IPS-18c (cell line): ENCODE data around the gene MEF2C.

Experiments used
- H3K4me3 ChIP-seq: 2 replicates; pipeline ENCODE4 v1.7.0; 2013; ENCODE audit warnings: low read depth, mild to moderate bottlenecking, low read length, moderate library complexity; ENCODE audit not compliant: insufficient read depth
- H3K9me3 ChIP-seq: one replicate; pipeline ENCODE4 v1.6.1; 2013; ENCODE audit warnings: mild to moderate bottlenecking, low read length, moderate library complexity; ENCODE audit not compliant: control insufficient read depth, insufficient read depth

MEF2C gene

DNA sequence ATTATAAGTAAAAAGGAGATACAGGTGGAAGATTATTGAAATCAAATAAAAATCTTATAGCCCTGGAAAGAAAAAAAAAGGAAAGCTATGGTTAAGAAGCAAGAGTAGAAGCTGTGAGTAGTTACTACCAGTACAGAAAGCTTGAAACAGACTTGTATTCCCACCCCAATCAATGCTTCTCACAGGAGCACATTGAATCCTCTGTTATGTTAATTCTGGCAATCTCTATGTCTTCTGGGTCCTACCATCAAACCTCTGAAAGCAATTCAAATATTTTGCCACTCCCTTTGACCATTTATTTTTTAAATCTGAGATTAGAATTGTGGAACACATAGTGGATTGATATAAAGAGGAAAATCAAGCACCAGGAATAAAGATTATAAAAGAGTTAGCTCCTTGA lies 186.5 kb downstream of the MEF2C start:
- H3K9me3 ChIP-seq: peaks cover under 1% of the 10 kb centered on the region
- no peak overlapping the region for H3K4me3 ChIP-seq

DNA sequence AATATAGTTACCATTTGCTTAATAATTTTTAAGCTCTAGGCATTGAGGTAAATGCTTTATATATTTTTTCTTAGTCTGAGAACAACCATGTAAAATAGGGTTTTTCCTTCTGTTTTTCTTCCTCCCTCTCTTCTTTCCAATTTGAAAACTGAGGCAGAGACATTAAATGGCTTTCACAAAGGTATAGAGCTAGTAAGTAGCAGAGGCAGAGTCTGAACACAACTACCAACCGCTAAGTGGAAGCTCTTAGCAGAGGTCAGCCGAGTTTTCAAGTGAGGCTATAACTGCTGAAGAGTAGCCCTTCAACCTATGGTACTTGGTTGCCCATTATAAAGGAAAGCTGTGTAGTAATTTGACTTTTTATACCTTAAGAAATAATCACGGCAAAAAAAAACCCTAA lies 187.1 kb downstream of the MEF2C start:
- no peaks in the 10 kb centered on the region for H3K9me3 ChIP-seq

DNA sequence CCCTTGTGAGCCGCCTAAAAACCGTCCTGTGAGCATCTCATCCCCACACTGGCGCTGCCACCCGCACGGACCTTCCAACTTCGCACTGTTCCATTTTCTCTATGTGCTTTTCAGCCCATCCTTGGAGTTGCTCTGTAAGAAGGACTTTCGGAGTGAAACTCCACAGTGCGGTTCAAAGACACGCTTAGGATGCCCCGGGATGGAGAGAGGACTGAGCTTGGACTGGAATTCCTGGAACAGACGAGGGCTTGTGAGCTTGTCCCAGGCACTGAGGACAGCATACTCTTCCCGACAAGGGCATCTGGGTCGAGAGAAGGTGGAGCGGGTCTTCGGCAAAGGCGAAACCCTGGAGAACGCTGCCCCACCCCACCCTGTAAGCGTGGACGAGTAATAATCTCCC lies 187.8 kb downstream of the MEF2C start:
- H3K4me3 ChIP-seq: no peak overlapping the region
- no peaks in the 10 kb centered on the region for H3K9me3 ChIP-seq

More for the DNA sequence above, 187.1 kb downstream of the MEF2C start:
- no peak overlapping the region for H3K4me3 ChIP-seq

DNA sequence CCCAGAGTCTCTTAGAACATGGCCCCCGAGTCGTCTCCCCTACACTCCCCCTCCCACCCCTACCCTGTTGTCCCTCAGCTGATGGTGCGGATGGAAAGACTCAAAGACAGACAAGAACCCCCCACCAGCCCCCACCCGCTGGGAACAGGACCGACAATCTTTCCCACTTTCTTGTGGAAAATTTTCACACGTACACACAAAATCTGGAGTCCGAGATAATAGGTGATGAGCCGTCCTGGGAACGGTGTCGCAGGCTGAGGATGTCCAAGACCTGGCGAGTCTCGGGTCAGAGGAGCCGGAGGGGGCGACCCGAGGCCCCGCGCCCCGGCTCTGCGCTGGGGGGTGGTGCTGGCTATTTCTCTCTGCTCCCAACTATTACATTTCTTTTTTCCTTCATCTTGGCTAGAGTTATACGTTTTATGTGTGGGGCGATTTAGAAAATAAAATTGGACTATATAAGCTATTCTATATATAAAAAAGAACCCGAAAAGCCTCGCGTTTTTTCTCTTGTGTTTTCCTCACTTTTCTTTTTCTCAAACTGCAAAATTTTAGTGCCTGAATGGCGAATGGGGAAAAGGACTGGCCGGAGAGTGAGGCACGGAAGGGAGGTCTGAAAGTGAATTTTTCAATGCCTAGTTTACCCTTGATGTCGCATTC lies 188.8 kb downstream of the MEF2C start:
- H3K9me3 ChIP-seq: peaks cover 2% of the 10 kb centered on the region
- no peak overlapping the region; the same call in 1 of the 2 replicates for H3K4me3 ChIP-seq

DNA sequence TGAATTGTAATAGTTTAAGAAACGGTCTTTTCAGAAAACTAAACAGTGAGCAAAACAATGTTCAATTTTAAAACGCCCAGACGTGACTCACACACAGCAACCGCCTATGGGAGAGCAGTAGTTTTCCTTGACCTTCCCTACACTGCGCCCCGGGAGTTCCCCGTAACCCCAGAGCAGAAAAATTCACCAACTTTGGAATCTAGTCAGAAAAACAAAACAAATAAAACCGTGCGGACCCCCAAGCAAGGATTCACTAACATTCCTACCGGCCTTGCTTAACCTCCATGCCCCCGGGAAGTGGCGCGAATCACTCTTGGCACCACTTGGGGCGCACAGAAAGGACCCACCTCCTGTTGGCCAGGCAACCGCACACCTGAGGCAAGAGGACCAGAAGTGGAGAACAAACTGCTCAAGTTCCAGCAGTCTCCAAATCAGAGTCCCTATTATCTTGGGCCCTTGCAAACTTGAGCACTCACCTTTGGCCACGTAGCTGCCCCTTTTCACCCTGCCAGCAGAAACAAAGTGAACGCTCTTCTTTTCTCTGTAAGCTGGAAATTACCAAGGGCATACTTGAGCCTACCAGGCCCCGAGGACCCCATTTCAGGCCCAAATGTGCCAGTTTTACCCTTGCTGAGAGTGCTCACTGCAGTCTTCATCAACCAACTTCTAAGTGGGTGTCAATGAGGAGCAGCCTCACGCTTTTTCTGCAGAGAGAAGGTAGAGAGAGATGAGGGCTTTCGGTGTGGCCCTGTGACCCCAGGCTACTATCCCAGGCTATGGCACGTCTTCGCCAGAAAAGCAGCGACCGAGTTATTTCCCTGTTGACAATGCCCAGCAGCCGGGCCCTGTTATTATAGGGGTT lies 189.7 kb downstream of the MEF2C start:
- Histone ChIP-seq H3K9me3 (peaks cover 2% of the 10 kb centered on the region), H3K4me3 (peak overlapping the region; percentile 34; the same call in 1 of the 2 replicates)

DNA sequence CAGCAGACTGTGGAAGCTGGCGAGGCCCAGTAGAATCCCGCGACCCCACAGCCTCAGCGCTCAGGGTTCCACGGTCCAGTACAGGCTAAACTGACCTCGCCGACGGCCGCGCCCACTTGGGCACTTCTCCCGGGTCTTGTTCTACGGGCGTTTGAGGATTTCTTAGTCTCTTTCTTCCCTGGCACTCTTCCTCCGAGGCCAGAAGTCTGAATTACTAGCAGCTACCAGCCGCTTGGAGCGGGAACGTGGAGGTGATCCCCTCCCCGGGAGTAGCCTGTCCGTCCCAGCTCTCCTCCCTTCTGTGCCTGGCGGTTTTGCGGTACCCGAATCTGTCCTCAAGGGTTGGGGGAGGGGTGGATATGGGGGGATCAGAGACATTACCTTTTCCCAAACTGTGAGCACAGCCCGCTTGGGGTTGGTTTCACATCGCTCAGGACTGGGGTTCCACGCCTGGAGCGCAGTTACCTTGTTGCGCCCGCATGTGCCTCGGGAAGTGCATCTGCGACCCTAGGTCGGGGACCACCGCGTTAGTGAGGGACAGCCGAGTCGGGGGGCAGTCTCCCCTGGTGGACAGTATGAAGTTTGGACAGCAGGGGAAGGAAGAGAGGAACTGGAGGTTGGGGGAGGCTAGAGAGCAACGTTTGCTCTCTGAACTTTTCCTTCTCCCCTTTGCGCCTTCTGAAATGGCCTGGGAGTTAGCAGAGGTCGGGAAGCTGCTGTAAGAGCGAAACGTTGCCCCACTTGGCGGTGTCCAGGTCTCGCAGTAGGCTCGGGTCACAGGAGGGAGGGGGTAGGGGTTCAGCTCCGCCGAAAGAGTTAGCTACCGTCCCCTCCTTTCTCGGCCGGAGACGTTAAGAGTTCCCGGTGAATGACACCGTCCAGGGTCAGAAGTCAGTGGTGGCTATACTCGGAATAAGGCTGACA lies 190.8 kb downstream of the MEF2C start:
- Histone ChIP-seq H3K4me3 (peak overlapping the region; percentile 41), H3K9me3 (peaks cover 2% of the 10 kb centered on the region)

DNA sequence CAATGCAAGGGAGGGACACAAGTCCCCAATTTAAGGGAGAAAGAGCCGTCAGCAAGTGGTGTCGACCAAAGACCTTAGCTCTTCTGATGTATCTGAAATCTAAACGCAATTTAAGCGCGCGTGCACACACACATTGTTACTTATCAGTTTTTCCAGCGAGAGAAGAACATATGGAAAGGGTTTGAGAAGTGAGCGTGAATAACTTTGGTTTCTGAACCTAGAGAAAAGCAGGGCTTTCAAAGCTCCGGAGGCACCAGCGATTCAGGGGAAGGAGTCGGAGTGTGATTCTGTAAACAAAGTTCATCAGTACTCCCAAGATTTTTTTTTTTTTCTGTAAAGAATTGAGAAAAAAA lies 191.8 kb downstream of the MEF2C start:
- peaks cover 2% of the 10 kb centered on the region for H3K9me3 ChIP-seq
- no peak overlapping the region for H3K4me3 ChIP-seq

DNA sequence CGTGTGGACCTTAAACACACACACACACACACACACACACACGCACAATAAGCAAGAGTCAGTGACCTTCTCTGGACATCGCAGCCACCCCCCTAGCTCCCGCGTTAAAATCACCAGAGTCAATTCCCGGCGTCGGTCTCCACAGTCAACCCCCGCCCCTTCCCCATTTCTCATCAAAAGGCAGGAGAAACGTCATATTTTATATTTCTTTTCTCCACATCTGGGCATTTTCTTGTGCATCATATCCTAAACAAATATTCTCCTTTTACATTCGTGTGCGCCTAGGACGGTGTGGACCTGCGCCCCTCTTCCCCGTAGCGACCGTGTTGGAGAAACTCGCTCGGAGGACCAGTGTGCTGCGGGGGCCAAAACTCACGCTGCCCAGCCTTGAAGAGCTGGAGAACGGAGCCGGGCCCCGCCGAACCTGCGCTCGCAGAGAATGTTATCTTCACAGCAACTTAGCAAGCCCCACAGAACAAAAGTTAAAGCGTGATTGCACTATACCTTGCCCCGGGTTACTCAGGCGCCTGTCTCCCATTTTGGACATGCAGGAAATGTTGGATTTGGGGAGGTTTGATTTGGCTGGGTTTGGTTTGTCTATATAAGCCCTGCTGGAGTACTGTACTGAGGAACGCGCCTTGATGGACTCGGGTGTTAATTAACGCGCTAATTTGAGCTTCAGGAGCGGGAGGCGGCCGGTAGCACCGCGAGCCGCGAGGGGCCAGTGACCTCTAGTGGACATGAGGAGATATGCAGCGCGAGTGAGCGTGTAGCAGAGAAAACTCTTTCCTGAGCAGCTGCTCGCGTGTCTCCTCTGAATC lies 192.4 kb downstream of the MEF2C start:
- Histone ChIP-seq H3K9me3 (peaks cover 2% of the 10 kb centered on the region), H3K4me3 (peak overlapping the region; percentile 5; the same call in 1 of the 2 replicates)

DNA sequence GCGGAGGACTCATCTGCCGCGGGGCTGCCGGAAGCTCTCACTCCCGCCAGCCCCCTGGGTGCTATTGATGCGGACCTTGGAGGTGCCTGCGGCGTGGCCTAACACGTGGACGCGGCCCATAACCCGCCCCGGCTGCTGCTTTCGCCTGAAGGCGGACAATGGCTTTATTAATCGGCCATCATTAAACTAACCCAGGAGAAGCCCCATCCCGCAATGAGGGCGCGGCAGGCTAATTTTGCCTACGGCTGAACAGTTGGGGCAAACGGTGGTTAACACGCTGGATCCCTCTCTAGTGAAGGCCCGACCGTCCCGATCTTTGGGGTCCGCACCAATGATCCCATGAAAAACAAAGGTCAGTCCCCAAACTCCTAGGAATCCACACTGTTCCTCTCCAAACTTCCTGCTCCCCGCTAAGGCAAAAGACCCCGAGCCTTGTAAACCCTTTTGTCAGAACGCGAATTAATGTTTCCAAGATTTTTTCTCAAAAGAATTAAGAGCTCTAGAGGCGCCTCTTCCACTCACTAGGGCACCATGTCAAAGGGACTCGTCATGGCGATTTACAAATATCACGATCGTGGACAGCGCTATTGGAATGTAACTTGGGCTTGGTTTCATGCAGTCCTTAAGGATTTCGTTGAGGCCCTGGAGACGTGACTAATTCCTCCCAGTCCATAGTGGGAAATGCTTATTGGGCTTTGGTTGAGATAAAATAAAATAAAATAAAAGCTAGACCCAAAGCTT lies 193.1 kb downstream of the MEF2C start:
- Histone ChIP-seq H3K9me3 (peaks cover 2% of the 10 kb centered on the region), H3K4me3 (peak overlapping the region; percentile 11; the same call in 1 of the 2 replicates)

DNA sequence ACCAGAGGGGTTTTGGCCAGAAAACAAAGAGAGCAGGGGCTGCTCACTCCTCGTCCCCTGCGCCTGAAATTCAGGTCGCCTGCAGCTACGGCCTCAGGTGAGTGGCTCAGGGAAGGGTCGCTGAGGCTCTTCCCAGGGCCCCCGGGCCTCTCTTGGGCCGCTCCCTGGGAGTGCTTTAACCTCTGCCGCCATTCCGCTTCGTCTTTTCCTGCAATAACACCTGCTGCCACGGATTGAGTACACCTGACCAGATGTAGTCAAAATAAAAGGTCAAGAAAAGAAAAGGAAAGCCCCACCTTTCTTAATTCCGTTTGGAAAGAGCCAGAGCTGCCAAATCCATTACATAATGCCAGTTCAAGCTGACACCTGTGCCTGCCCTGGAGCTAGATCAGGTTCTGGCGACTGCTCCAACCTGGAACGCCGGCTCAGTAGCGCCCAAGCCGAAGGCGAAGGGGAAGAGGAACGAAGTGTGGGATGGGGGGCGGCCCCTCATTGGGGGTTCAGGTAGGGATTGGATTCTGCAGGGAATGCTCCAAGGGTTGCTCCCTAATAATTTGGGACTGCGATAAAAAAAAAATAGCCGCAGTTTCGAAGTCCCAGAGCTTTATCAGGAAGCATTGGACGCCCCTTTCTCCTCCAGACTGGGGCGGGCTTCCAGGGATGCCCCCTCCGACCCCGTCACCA lies 193.9 kb downstream of the MEF2C start:
- peaks cover 2% of the 10 kb centered on the region for H3K9me3 ChIP-seq
- peak overlapping the region; percentile 4; the same call in 1 of the 2 replicates for H3K4me3 ChIP-seq

DNA sequence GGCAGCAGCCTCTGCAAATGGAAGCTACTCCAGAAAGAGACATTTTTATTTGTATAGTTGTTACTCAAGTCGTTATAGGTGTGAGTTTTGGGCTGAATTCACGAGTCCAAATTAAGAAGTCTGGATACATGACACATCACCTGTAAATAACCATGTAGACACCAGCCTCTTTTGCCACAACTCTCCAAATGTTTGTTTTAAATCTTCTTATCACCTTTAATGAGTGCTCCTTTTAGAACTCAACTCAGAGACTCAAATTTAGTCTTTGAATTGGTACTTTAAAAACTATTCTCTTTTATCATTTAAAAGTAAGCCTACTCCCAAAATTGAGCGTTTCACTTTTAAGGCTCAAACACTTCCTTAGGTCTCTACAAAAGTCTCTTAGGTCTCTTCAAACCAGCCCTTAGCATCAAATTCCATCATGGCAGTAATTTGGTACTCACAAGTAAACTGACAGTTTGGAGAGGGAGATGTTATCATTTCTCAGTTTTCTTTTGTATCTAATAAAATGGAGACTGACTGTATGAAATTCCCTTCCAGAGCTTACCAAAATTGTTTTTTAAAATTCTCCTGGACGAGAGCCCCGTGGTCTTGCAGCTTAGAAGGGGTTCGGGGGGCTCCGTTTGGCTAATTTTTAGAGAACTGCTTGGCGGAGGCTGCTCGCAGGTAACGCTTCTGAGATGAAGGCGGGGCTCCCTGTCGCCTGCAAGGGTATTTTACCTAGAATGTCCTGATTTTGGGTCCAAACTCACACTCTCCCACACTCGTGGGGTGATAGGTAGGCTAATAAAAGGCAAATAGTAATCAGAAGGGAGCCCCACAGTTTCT lies 194.6 kb downstream of the MEF2C start:
- Histone ChIP-seq H3K4me3 (no peak overlapping the region), H3K9me3 (peaks cover 2% of the 10 kb centered on the region)

DNA sequence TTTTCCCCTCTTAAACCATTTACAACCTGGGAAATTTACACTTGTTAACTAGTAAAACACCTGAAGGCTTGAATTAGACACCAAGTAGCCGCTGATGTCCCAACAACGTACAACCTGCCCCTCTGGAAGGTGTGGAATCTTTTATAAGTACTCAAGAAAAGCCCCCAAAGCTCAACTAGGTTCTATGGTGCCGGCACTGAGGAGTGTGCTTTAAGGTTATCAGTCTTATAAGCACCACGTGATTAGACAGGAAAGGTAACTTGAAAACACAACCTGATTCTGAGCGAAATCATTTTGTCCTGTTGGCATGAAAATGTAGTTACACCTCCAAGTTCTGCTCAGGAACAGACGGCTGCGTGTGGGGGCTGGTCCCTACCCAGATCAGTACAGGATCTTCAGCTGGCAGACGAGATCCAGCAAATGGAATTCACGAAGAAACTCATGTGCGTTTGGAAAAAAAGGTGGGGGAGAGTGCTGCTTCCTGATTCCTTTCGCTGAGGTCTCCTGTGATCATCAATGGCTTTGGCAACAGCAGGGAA lies 195.5 kb downstream of the MEF2C start:
- peaks cover 2% of the 10 kb centered on the region for H3K9me3 ChIP-seq
- no peak overlapping the region for H3K4me3 ChIP-seq

DNA sequence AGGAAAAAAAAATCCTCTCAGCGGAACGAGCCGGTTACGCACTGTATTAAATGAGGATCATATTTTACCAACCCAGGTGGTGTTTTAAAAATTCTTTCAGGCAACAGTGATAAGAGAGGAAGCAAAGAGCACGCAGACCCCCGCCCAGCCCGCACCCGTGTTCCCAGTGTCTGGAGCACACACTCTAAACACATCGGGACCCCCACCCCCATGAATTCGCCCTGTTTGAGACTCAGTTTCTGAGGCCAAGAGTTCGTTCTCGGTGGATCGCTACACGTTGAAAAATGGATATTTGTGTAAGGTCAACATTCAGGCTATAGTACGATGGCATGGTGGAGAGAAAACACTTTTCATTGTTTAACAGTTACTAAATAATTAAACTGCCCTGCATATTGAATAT lies 196.3 kb downstream of the MEF2C start:
- Histone ChIP-seq H3K4me3 (no peak overlapping the region), H3K9me3 (peaks cover 2% of the 10 kb centered on the region)

DNA sequence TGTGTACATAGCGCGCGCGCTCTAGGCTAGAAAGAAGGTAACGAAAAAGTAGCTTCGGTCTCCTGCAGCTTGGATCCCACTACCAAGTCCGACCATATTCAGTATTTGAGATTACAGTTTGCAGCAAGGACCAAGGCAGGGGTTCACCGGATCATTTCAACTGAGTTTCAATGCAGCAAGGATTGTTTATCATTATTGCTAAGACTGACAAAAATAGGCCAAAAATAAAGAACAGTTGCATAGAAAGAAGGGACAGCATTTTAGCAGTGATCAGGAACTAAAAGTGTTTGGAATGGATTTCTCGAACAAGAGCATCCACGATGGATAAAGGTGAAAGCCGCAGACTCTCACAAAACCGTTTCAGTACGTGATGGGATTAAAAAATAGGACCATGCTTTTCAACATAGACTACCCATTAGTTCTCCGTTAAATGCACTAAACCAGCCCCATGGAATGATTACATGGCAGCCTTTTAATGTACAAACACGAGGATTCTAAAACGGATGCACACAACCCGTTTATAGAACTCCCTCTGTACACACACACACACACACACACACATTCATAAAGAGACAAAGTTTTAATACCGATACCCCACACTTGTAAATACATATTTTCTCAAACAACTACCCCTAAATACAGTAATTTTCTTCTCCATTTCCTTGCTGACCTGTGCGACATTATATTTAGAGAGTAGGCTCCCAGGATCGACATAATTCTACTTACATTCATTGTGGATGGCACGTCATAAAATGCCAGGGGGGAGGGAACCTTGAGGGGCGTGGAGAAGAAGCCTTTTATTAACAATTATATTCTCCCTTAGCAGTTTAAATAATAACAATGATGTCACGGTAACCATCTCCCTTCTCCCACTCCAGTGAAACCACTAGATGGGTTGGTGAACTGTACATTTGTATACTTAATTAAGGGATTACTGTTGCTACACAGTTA lies 197.1 kb downstream of the MEF2C start:
- Histone ChIP-seq H3K4me3 (peak overlapping the region; percentile 47), H3K9me3 (peaks cover 2% of the 10 kb centered on the region)
